Measurements from ENCODE around the gene SMIM23.
A peak's percentile ranks its signal among the peaks of the same experiment; 100 is the strongest.

The SMIM23 gene

GRCh38 chr5:171739271-171739670 is 46.3 kb upstream of the SMIM23 start:
- no peaks in the 10 kb centered on the region for H3K79me2 ChIP-seq (ENCODE audit: low read length)
- no peak for DNase-seq

GRCh38 chr5:171743436-171744076 is 42.1 kb upstream of the SMIM23 start:
- H2AFZ ChIP-seq (ENCODE audit: low read length): no peak overlapping the region
- H3K9ac ChIP-seq (ENCODE audit: low read length): no peak overlapping the region
- H4K20me1 ChIP-seq (ENCODE audit: insufficient read depth, low read length): no peaks in the 10 kb centered on the region
- peak overlapping the region; percentile 60; the same call in 1 of the 2 replicates for H3K27ac ChIP-seq (ENCODE audit: low read length)
- H3F3A ChIP-seq (ENCODE audit: insufficient read depth, low read length): peaks cover 13% of the 10 kb centered on the region
- no peak overlapping the region for H3K4me2 ChIP-seq (ENCODE audit: low read depth, low read length)
- no peaks in the 10 kb centered on the region for H3K79me2 ChIP-seq (ENCODE audit: low read length)
- no peak overlapping the region for H3K4me3 ChIP-seq (ENCODE audit: low read length)
- TF ChIP-seq CTCF (IDR thresholded peaks at IDR 0.05; ENCODE audit: low read length): no peak
- TF ChIP-seq EZH2phosphoT487 (IDR thresholded peaks at IDR 0.05; ENCODE audit: low read length): no peak
- TF ChIP-seq EZH2 (optimal IDR thresholded peaks at IDR 0.05; ENCODE audit: low read depth, low read length): no peak
- H3K9me2 ChIP-seq (replicated peaks; ENCODE audit: insufficient read depth, low read length): no peaks in the 10 kb centered on the region
- H3K36me3 ChIP-seq (replicated peaks; ENCODE audit: insufficient read depth, low read length): no peaks in the 10 kb centered on the region
- peaks cover 11% of the 10 kb centered on the region for H3K4me1 ChIP-seq (ENCODE audit: low read length)
- no peaks in the 10 kb centered on the region for H3K27me3 ChIP-seq (replicated peaks; ENCODE audit: insufficient read depth, low read length)
- DNase-seq: no peak
- no peaks in the 10 kb centered on the region for H3K9me3 ChIP-seq (replicated peaks; ENCODE audit: insufficient read depth, low read length)

More at GRCh38 chr5:171739271-171739670, 46.3 kb upstream of the SMIM23 start:
- Histone ChIP-seq H3F3A (ENCODE audit: insufficient read depth, low read length) (peaks cover 13% of the 10 kb centered on the region), H3K9me2 (replicated peaks; ENCODE audit: insufficient read depth, low read length) (no peaks in the 10 kb centered on the region), H3K9me3 (replicated peaks; ENCODE audit: insufficient read depth, low read length) (no peaks in the 10 kb centered on the region), H4K20me1 (ENCODE audit: insufficient read depth, low read length) (no peaks in the 10 kb centered on the region), H3K4me1 (ENCODE audit: low read length) (peaks cover 11% of the 10 kb centered on the region), H3K36me3 (replicated peaks; ENCODE audit: insufficient read depth, low read length) (no peaks in the 10 kb centered on the region), H3K27ac (ENCODE audit: low read length) (no peak overlapping the region), H3K27me3 (replicated peaks; ENCODE audit: insufficient read depth, low read length) (no peaks in the 10 kb centered on the region), H3K4me3 (ENCODE audit: low read length) (no peak overlapping the region), H3K4me2 (ENCODE audit: low read depth, low read length) (no peak overlapping the region), H2AFZ (ENCODE audit: low read length) (no peak overlapping the region), H3K9ac (ENCODE audit: low read length) (no peak overlapping the region)
- no peak for TF ChIP-seq EZH2phosphoT487 (IDR thresholded peaks at IDR 0.05; ENCODE audit: low read length)

- Histone ChIP-seq H3K4me2 (ENCODE audit: low read depth, low read length) (no peak overlapping the region), H3K79me2 (ENCODE audit: low read length) (no peaks in the 10 kb centered on the region), H3K9me3 (replicated peaks; ENCODE audit: insufficient read depth, low read length) (no peaks in the 10 kb centered on the region), H3K4me1 (ENCODE audit: low read length) (peaks cover 11% of the 10 kb centered on the region), H3K9ac (ENCODE audit: low read length) (no peak overlapping the region), H3K36me3 (replicated peaks; ENCODE audit: insufficient read depth, low read length) (no peaks in the 10 kb centered on the region), H3K27ac (ENCODE audit: low read length) (no peak overlapping the region), H3F3A (ENCODE audit: insufficient read depth, low read length) (peaks cover 13% of the 10 kb centered on the region), H4K20me1 (ENCODE audit: insufficient read depth, low read length) (no peaks in the 10 kb centered on the region), H3K9me2 (replicated peaks; ENCODE audit: insufficient read depth, low read length) (no peaks in the 10 kb centered on the region), H2AFZ (ENCODE audit: low read length) (no peak overlapping the region), H3K4me3 (ENCODE audit: low read length) (no peak overlapping the region), H3K27me3 (replicated peaks; ENCODE audit: insufficient read depth, low read length) (no peaks in the 10 kb centered on the region)
- no peak for DNase-seq
- TF ChIP-seq CTCF (IDR thresholded peaks at IDR 0.05; ENCODE audit: low read length): no peak
- no peak for TF ChIP-seq EZH2phosphoT487 (IDR thresholded peaks at IDR 0.05; ENCODE audit: low read length)
- no peak for TF ChIP-seq EZH2 (optimal IDR thresholded peaks at IDR 0.05; ENCODE audit: low read depth, low read length)
These were observed 41.4 kb upstream of the SMIM23 start for GRCh38 chr5:171744264-171744663.

- no peaks in the 10 kb centered on the region for H4K20me1 ChIP-seq (ENCODE audit: insufficient read depth, low read length)
- H3K4me2 ChIP-seq (ENCODE audit: low read depth, low read length): no peak overlapping the region
- no peak for DNase-seq
- H3F3A ChIP-seq (ENCODE audit: insufficient read depth, low read length): peaks cover 13% of the 10 kb centered on the region
- no peak for TF ChIP-seq EZH2phosphoT487 (IDR thresholded peaks at IDR 0.05; ENCODE audit: low read length)
- no peak for TF ChIP-seq EZH2 (optimal IDR thresholded peaks at IDR 0.05; ENCODE audit: low read depth, low read length)
- no peak for TF ChIP-seq CTCF (IDR thresholded peaks at IDR 0.05; ENCODE audit: low read length)
- no peaks in the 10 kb centered on the region for H3K27me3 ChIP-seq (replicated peaks; ENCODE audit: insufficient read depth, low read length)
- H3K4me3 ChIP-seq (ENCODE audit: low read length): no peak overlapping the region
- H3K79me2 ChIP-seq (ENCODE audit: low read length): no peaks in the 10 kb centered on the region
- no peak overlapping the region for H3K27ac ChIP-seq (ENCODE audit: low read length)
- H2AFZ ChIP-seq (ENCODE audit: low read length): no peak overlapping the region
- H3K36me3 ChIP-seq (replicated peaks; ENCODE audit: insufficient read depth, low read length): no peaks in the 10 kb centered on the region
- no peaks in the 10 kb centered on the region for H3K9me2 ChIP-seq (replicated peaks; ENCODE audit: insufficient read depth, low read length)
- H3K4me1 ChIP-seq (ENCODE audit: low read length): peaks cover 11% of the 10 kb centered on the region
- no peaks in the 10 kb centered on the region for H3K9me3 ChIP-seq (replicated peaks; ENCODE audit: insufficient read depth, low read length)
- no peak overlapping the region for H3K9ac ChIP-seq (ENCODE audit: low read length)
These were observed 40.7 kb upstream of the SMIM23 start for GRCh38 chr5:171744882-171745281.
